ENCODE data around the gene SEMA3F.

The SEMA3F gene

GRCh38 chr3:50154840-50155490 lies at the start of gene SEMA3F:
Gene SEMA3F (plus strand): TSS chr3:50155324. CDS start chr3:50159623, 4,299 bp downstream.
- DNase-seq, result no peak

DNA sequence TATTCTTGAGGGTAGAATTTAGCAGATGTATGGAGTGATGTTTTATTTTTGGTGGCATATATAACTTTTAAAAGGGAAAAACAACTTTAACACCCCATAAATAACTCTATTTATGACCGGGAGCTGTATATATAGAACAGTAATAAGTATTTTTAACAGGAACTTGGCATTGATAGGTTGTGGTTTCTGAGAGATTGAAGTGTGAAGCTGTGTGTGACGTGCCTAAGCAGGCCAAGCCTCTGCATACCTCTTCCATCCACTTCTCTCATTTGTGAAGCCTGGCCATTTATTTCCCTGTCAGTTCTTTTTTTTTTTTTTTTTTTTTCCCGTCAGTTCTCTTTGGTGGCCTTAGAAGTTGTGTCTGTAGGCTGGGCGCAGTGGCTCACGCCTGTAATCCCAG lies 43.4 kb upstream of the SEMA3F start:
- no peak for DNase-seq

- no peak for DNase-seq
Observed at GRCh38 chr3:50112462-50112861, 42.7 kb upstream of the SEMA3F start.

DNA sequence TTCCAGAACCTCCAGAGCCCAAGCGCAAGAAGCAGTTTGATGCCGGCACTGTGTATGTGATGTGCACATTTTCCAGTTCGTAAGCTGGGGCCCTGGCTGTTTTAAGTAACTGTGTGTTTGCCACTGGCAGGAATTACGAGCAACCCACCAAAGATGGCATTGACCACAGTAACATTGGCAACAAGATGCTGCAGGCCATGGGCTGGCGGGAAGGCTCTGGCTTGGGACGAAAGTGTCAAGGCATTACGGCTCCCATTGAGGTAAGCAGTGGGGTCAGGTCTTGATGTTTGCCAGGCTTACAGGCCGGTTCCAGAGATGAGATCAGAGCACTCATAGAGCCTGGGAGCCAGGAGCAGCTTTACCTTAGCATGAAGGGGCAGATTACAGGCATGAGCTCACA lies 38.0 kb upstream of the SEMA3F start:
- DNase-seq, result no peak

- DNase-seq, result no peak
Observed at GRCh38 chr3:50118237-50118636, 36.9 kb upstream of the SEMA3F start.

DNA sequence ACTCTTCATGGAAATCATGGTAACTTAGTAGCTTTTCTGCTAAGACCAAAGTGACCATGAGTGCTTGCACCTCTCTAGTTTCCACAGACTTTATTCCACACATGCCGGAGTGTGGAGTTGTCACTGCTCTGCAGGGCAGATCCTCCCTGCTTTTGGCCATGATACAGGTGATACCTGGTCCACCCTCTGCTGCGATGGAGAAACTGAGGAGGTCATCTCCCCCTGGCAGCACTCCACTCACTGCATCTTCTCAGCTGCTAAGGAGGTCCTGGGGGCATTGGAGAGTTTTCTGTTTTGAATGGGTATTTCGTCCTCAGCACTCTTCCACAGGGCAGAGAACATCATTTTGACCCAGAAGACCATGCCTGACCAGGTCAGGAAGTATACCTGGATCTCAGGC lies 35.3 kb upstream of the SEMA3F start:
- no peak for DNase-seq

GRCh38 chr3:50120364-50121071 lies 34.6 kb upstream of the SEMA3F start:
- DNase-seq, result no peak

- peak; percentile 2 for DNase-seq
Observed at GRCh38 chr3:50121072-50122032, 33.8 kb upstream of the SEMA3F start.

DNA sequence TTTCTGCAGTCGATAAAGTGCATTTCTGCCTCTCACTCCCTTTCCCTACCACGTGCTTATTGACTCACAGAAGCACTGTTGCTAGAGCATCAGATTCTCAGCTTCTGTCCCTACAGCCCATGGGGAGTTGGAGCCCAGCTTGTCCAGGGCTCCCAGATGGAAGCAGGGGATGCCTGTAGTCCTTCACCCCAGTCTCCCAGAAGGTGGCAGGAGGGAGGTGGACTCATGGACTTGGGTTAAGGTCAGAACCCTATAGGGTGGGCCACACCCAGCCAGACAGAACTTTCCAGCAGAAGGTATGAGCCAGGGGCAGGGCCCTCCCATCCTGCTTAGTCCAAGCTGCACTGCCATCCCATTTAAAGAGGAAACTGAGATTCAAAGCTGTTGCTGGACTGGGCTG lies 33.1 kb upstream of the SEMA3F start:
- no peak for DNase-seq

DNA sequence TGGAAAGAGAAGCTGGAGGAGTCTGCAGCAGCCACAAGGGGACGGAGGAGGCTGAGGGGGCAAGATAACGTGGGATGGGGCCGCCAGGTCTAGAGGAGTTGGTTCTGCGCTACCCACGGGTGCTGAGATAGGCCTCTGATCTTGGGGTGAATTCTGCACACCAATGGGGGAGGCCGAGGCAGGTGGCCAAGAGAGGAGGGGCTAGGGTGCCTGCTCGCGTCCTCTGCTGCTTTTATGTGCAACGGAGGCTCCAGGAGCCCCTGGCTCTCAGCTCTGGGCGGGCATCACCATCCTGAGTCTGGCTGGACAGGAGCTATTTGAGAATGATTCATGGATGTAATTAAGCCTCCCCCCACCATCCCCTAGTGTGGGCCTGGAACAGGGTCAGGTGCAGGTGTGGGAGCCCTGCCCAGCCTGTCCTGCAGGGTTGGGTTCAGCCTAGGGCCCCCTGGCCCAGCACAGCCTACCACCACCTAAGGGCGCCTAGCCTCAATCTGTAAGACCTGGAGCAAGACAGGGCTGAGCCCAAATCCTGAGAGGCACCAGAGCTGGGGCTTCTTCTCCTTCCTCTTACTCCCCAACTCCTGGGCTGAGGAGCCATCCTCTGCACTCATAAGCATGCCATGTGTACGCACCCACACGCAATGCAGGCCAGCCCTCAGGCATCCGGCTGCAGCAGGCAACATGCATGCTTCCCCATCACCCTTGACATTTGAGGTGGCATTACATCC lies 32.3 kb upstream of the SEMA3F start:
- DNase-seq, result no peak

GRCh38 chr3:50123394-50124051 lies 31.6 kb upstream of the SEMA3F start:
- DNase-seq, result no peak

DNA sequence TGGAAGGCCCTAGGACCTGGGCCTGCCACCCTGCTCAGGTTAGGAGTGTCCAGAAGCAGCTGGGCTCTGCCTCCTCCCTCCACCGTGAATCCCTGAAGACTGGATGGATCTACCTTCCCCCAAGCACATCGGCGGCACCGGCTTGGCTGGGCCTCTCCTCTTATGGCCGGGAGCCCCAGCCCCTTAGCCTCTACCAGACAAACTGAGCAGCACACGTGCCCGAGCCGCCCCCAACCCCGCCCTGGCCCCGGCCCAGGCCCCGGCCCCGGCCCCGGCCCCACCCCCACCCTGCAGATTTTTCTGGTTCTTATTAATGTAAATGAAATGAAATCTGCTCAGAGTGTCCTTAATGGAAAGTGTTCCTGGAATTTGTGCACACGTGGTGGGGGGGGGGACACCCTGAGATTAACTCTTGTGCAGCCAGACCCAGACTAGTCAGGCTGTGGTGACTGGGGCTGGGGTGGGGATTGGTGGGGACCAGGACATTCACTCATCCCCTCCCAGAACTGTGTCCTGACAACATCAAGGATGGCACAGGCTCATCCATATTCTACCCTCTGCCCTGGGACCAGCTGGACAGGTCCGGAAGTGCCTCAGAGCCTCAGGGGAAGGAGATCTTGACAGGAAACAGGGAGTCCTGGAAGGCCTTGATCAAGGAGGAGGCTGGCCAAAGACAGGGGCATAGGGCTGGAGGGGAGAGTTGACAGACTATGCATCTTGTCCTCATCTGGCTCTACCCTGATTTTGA lies 30.9 kb upstream of the SEMA3F start:
- DNase-seq, result no peak

- DNase-seq, result no peak
Observed at GRCh38 chr3:50124800-50125178, 30.3 kb upstream of the SEMA3F start.

- DNase-seq, result no peak
Observed at GRCh38 chr3:50125541-50126286, 29.4 kb upstream of the SEMA3F start.

- no peak for DNase-seq
Observed at GRCh38 chr3:50126287-50127211, 28.6 kb upstream of the SEMA3F start.

DNA sequence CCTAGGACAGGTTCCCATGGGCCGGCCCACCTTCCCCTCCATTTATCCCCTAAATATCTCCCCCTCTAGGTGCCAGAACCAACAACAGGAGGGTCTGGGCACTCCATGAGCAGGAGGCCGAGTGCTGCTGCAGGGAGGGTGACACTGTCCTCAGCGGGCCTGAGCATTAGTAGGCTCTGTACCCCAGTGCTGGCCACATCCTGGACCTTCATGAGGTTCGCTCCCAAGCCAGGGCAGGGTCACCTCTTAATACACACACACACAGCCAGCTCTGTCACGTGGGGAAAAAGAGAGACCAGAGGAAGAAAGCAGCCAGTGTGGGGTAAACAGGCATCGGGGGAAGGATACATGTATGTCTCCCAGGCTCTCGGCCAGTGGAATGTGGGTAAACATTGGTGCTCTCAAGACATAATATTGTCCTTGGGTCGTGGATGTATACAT lies 27.9 kb upstream of the SEMA3F start:
- DNase-seq, result no peak

GRCh38 chr3:50128001-50128400 lies 27.1 kb upstream of the SEMA3F start:
- DNase-seq, result no peak

DNA sequence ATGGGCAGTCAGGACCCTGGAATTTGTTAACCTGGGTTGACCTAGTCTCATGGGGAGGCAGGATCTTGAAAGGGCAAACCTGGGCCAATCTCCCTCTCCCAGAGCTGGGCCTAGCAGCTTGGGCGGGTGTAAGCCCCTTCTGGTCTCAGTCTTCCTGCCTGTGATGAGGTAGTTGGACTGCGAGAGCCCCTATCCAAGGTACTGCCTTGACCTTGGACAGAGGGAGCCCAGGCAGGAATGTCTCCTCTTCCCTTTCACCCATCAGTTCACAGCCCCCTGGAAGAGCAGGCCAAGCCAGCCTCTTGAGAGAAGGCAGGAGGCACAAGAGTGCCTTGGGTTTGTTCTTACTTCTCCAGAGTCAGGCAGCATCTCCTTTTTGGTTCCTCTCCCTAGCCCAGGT lies 24.7 kb upstream of the SEMA3F start:
- no peak for DNase-seq

DNA sequence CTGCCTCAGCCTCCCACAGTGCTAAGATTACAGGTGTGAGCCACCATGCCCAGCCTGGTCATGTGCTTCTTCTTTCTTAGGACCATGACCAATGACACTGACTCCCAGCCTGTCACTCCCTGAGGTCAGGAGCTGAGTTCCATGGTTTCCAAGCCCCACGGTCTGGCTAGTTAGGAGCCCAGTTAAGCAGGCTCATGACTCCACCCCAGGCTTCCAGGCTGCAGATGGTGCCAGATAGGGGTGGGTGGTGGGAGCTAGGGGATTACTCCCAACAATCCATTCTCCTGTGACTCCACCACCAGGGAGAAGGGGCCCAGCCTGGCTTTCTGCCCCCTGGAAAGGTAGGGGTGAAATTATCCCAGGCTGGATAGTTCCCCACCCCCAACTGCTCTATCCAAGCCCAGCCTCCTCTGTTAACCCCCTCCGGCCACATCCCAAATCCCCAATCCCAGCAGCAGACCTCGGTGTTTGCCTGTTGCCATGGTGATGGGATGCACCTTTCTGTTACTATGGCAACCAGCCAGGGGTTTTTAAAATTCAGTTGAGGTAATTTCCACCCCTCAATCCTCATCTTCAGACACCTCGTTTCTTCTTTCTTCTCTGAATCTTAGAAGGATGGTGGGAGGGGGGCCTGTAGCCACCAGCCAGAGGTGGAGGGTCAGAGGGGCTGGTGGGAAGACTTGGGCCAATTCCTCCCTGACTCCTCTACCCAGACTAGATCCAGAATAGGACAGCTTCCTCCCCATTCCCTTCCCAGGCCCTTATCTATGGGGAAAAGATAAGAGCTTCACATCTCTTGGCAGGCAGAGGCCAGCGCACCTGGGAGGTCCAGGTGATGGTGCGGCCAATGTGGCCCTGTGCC lies 22.5 kb upstream of the SEMA3F start:
- no peak for DNase-seq
